Activated CD4-positive, CD25-positive, alpha-beta regulatory T cell (primary cell): Measurements from ENCODE around the gene RSPH3.
"Not testable (repeated sequence)": the region's sequence is repeated elsewhere in the genome, so short reads cannot be mapped to it uniquely, and the experiment has no call there.

ENCODE experiments used
- DNase-seq, 4 experiments: peaks; one replicate each; lab custom pipeline; 2025; lab: John Stamatoyannopoulos, UW

Gene RSPH3

GRCh38 chr6:159023893-159024292 is 23.9 kb upstream of the RSPH3 start:
- DNase-seq = no peak

- DNase-seq = no peak
Measured at GRCh38 chr6:159020011-159020410, 20.0 kb upstream of the RSPH3 start.

GRCh38 chr6:159017757-159018559 is 18.0 kb upstream of the RSPH3 start:
- DNase-seq = no peak

GRCh38 chr6:159014406-159014805 is 14.4 kb upstream of the RSPH3 start:
- DNase-seq = no peak

GRCh38 chr6:159013229-159013628 is 13.2 kb upstream of the RSPH3 start:
- no peak for DNase-seq

- DNase-seq = no peak
Measured at GRCh38 chr6:159012201-159012600, 12.2 kb upstream of the RSPH3 start.

- not testable (repeated sequence) for DNase-seq
Measured at GRCh38 chr6:159010037-159010612, 10.1 kb upstream of the RSPH3 start.

GRCh38 chr6:159008656-159009288 is 8.8 kb upstream of the RSPH3 start:
- no peak for DNase-seq

GRCh38 chr6:159007510-159007909 is 7.5 kb upstream of the RSPH3 start:
- no peak for DNase-seq

GRCh38 chr6:159005436-159005835 is 5.4 kb upstream of the RSPH3 start:
- DNase-seq = no peak

- DNase-seq = no peak
Measured at GRCh38 chr6:159004592-159004991, 4.6 kb upstream of the RSPH3 start.

GRCh38 chr6:159002432-159003155 is 2.6 kb upstream of the RSPH3 start:
- no peak for DNase-seq

- DNase-seq = no peak
Measured at GRCh38 chr6:158999154-158999665, 792 bp downstream of the RSPH3 start.

- no peak for DNase-seq
Measured at GRCh38 chr6:158996856-158997255, 3.1 kb downstream of the RSPH3 start.

- DNase-seq = no peak
Measured at GRCh38 chr6:158993639-158994038, 6.4 kb downstream of the RSPH3 start.

- no peak for DNase-seq
Measured at GRCh38 chr6:158991017-158991723, 8.8 kb downstream of the RSPH3 start.

- DNase-seq = not testable (repeated sequence)
Measured at GRCh38 chr6:158989711-158990110, 10.3 kb downstream of the RSPH3 start.

- no peak for DNase-seq
Measured at GRCh38 chr6:158988477-158988876, 11.5 kb downstream of the RSPH3 start.

GRCh38 chr6:158987657-158988056 is 12.3 kb downstream of the RSPH3 start:
- no peak for DNase-seq

- DNase-seq = no peak
Measured at GRCh38 chr6:158978757-158979156, 21.2 kb downstream of the RSPH3 start.

- no peak for DNase-seq
Measured at GRCh38 chr6:158977382-158977781, 22.6 kb downstream of the RSPH3 start.
